Measurements from ENCODE around the gene OASL. TPM values are rescaled to one million over a fixed set of nuclear protein-coding genes. Genes with fewer than 3 reads are reported as not detected.

The OASL gene
- total and polyA plus RNA-seq, 2 of the 4 experiments (the other 2 are of a cell fraction) = under 0.01 to 0.05 TPM

- H2AFZ ChIP-seq (replicated peaks; ENCODE audit: low read length, poor library complexity) = no peak overlapping the region
- no TSS peak for BruUV-seq (replicated peaks)
- peaks cover 11% of the 10 kb centered on the region for H3K27me3 ChIP-seq (ENCODE audit: control insufficient read depth, insufficient read depth, low read length)
- H4K91ac ChIP-seq (ENCODE audit: insufficient read depth, low read depth, low read length) = no peak overlapping the region
- DNase-seq (no peak), ATAC-seq (ENCODE audit: low read depth) (no peak)
- H3K4ac ChIP-seq (ENCODE audit: low read depth, low read length) = no peak overlapping the region
- intact Hi-C loops (cut with micrococcal nuclease) = no loop called here
- H2BK15ac ChIP-seq (ENCODE audit: low read depth, low read length) = no peak overlapping the region
- no peak overlapping the region for H3K14ac ChIP-seq (replicated peaks; ENCODE audit: low read depth, low read length)
- no CpG with 5 or more reads among the region's 2 CpGs for WGBS, 2 experiments (ENCODE audit: extremely low coverage in 2 of 2, insufficient read length in 1 of 2)
- H4K5ac ChIP-seq (ENCODE audit: low read depth, low read length) = no peak overlapping the region
- no peak overlapping the region for H2AK5ac ChIP-seq (ENCODE audit: low read depth, low read length)
- no peak overlapping the region for H2BK5ac ChIP-seq (ENCODE audit: low read depth, low read length, poor library complexity, severe bottlenecking)
- H3K18ac ChIP-seq (ENCODE audit: low read depth, low read length) = no peak overlapping the region
- ChIA-PET POLR2A (ENCODE audit: unreplicated experiment) (no interaction called here), CTCF (interaction anchor here (0.6 to 0.8 kb wide), 2 partner anchors 21 to 538 kb away, joined by 3 to 5 read pairs; no protein-coding TSS in a partner anchor)
- H4K8ac ChIP-seq (ENCODE audit: low read depth in 2 of 2, low read length in 2 of 2) = no peak overlapping the region
- no peak overlapping the region for H2BK20ac ChIP-seq (ENCODE audit: low read depth, low read length)
- no peaks in the 10 kb centered on the region for H4K20me1 ChIP-seq (ENCODE audit: insufficient read depth, low read length)
- H3K56ac ChIP-seq (ENCODE audit: extremely low read depth, insufficient read depth, low read length) = no peak overlapping the region
- no peak overlapping the region for H3K4me2 ChIP-seq (ENCODE audit: low read depth, low read length)
- in situ Hi-C loops (cut with MboI; ENCODE audit: low sequenced_read_pairs) = no loop called here
- no peak overlapping the region for H2BK120ac ChIP-seq (ENCODE audit: low read depth, low read length)
- no peak overlapping the region for H3K4me3 ChIP-seq (ENCODE audit: insufficient read depth, low read depth, low read length)
- no peak overlapping the region for H3K23ac ChIP-seq (ENCODE audit: low read depth, low read length)
- no peak overlapping the region for H3K9ac ChIP-seq (ENCODE audit: low read depth, low read length)
- H3K4me1 ChIP-seq (ENCODE audit: control insufficient read depth, insufficient read depth, low read length) = no peaks in the 10 kb centered on the region
- H3K79me1 ChIP-seq (ENCODE audit: low read depth in 1 of 2, low read length in 2 of 2) = no peaks in the 10 kb centered on the region
- no peaks in the 10 kb centered on the region for H3K36me3 ChIP-seq (ENCODE audit: control insufficient read depth, insufficient read depth, low read length)
- TF ChIP-seq, protein P1, sequence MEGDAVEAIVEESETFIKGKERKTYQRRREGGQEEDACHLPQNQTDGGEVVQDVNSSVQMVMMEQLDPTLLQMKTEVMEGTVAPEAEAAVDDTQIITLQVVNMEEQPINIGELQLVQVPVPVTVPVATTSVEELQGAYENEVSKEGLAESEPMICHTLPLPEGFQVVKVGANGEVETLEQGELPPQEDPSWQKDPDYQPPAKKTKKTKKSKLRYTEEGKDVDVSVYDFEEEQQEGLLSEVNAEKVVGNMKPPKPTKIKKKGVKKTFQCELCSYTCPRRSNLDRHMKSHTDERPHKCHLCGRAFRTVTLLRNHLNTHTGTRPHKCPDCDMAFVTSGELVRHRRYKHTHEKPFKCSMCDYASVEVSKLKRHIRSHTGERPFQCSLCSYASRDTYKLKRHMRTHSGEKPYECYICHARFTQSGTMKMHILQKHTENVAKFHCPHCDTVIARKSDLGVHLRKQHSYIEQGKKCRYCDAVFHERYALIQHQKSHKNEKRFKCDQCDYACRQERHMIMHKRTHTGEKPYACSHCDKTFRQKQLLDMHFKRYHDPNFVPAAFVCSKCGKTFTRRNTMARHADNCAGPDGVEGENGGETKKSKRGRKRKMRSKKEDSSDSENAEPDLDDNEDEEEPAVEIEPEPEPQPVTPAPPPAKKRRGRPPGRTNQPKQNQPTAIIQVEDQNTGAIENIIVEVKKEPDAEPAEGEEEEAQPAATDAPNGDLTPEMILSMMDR (conservative IDR thresholded peaks at IDR 0.05; ENCODE audit: low read depth, low read length) = no peak
- no peak for TF ChIP-seq BHLHE40 (IDR thresholded peaks at IDR 0.05; ENCODE audit: low read depth, low read length)
- no peak for TF ChIP-seq FOS (IDR thresholded peaks at IDR 0.05; ENCODE audit: low read depth, low read length)
- no peak for TF ChIP-seq ELK1 (IDR thresholded peaks at IDR 0.05; ENCODE audit: borderline replicate concordance, low read depth, low read length)
- TF ChIP-seq MXI1 (IDR thresholded peaks at IDR 0.05; ENCODE audit: borderline replicate concordance, low read depth, low read length) = no peak
- TF ChIP-seq MAZ (IDR thresholded peaks at IDR 0.05; ENCODE audit: borderline replicate concordance, low read depth, low read length) = no peak
- TF ChIP-seq CEBPB (IDR thresholded peaks at IDR 0.05; ENCODE audit: low read depth, low read length) = no peak
- no peak for TF ChIP-seq RAD21 (IDR thresholded peaks at IDR 0.05; ENCODE audit: low read length)
- TF ChIP-seq RCOR1 (IDR thresholded peaks at IDR 0.05; ENCODE audit: insufficient replicate concordance, low read length) = no peak
- TF ChIP-seq POLR2A (IDR thresholded peaks at IDR 0.05; ENCODE audit: low read depth, low read length) = no peak
- TF ChIP-seq CHD1 (IDR thresholded peaks at IDR 0.05; ENCODE audit: low read depth, low read length) = no peak
- TF ChIP-seq RFX5 (IDR thresholded peaks at IDR 0.05; ENCODE audit: low read depth, low read length) = no peak
- no peak for TF ChIP-seq SMC3 (IDR thresholded peaks at IDR 0.05; ENCODE audit: low read depth, low read length)
- TF ChIP-seq USF2 (IDR thresholded peaks at IDR 0.05; ENCODE audit: low read depth, low read length) = no peak
- no peak for TF ChIP-seq MAFK (IDR thresholded peaks at IDR 0.05; ENCODE audit: low read depth, low read length)
- TF ChIP-seq NFE2L2 (IDR thresholded peaks at IDR 0.05; ENCODE audit: low read depth, low read length) = no peak
- no peak overlapping the region for H3K27ac ChIP-seq (ENCODE audit: insufficient read depth, low read length)
- no peaks in the 10 kb centered on the region for H3K9me3 ChIP-seq (ENCODE audit: control insufficient read depth, insufficient read depth, low read length)
- H3K9me1 ChIP-seq (ENCODE audit: insufficient read depth, low read length) = no peaks in the 10 kb centered on the region
- H2AK9ac ChIP-seq (replicated peaks; ENCODE audit: low read depth, low read length, poor library complexity) = no peak overlapping the region
- dilution Hi-C loops (cut with HindIII; ENCODE audit: low sequenced_read_pairs, unreplicated experiment) = no loop called here
Observed at GRCh38 chr12:121065345-121065744, 26.3 kb upstream of the OASL start.

All from IMR-90 (cell line).